ENCODE data around the gene SIX3.

SIX3 gene

GRCh38 chr2:44942304-44943030 lies 965 bp downstream of the SIX3 start:
- H3K9me3 ChIP-seq, result no peaks in the 10 kb centered on the region
- in situ Hi-C loops (cut with MboI; ENCODE audit: low sequenced_read_pairs), result no loop called here
- H3K36me3 ChIP-seq (replicated peaks), result peaks cover 12% of the 10 kb centered on the region
- DNase-seq (ENCODE audit: low spot score in 2 of 2), result peak in 1 of 2 experiments; percentile 36
- H3K4me1 ChIP-seq, result peaks cover 31% of the 10 kb centered on the region
- peak overlapping the region; percentile 78 for H3K4me3 ChIP-seq
- no peaks in the 10 kb centered on the region for H3K27me3 ChIP-seq (ENCODE audit: low read depth)

- Histone ChIP-seq H3K4me1 (peaks cover 31% of the 10 kb centered on the region), H3K9me3 (no peaks in the 10 kb centered on the region), H3K36me3 (replicated peaks) (peaks cover 17% of the 10 kb centered on the region), H3K27me3 (ENCODE audit: low read depth) (no peaks in the 10 kb centered on the region), H3K4me3 (peak overlapping the region; percentile 78)
- DNase-seq (ENCODE audit: low spot score in 2 of 2), result no peak
- in situ Hi-C loops (cut with MboI; ENCODE audit: low sequenced_read_pairs), result no loop called here
Observed at GRCh38 chr2:44943031-44943692, 1.7 kb downstream of the SIX3 start.

GRCh38 chr2:44943693-44944101 lies 2.2 kb downstream of the SIX3 start:
- H3K9me3 ChIP-seq, result no peaks in the 10 kb centered on the region
- in situ Hi-C loops (cut with MboI; ENCODE audit: low sequenced_read_pairs), result no loop called here
- peaks cover 27% of the 10 kb centered on the region for H3K4me1 ChIP-seq
- H3K27me3 ChIP-seq (ENCODE audit: low read depth), result no peaks in the 10 kb centered on the region
- H3K4me3 ChIP-seq, result peak overlapping the region; percentile 78
- H3K36me3 ChIP-seq (replicated peaks), result peaks cover 21% of the 10 kb centered on the region
- peak in 1 of 2 experiments; percentile 49 for DNase-seq (ENCODE audit: low spot score in 2 of 2)

- Histone ChIP-seq H3K36me3 (replicated peaks) (peaks cover 28% of the 10 kb centered on the region), H3K9me3 (no peaks in the 10 kb centered on the region), H3K4me1 (peaks cover 29% of the 10 kb centered on the region), H3K4me3 (peak overlapping the region; percentile 78), H3K27me3 (ENCODE audit: low read depth) (no peaks in the 10 kb centered on the region)
- in situ Hi-C loops (cut with MboI; ENCODE audit: low sequenced_read_pairs), result no loop called here
- peak; percentile 56 to 66 for DNase-seq (ENCODE audit: low spot score in 2 of 2)
Observed at GRCh38 chr2:44944102-44944951, 2.8 kb downstream of the SIX3 start.

GRCh38 chr2:44944952-44945612 lies 3.6 kb downstream of the SIX3 start:
- DNase-seq (ENCODE audit: low spot score in 2 of 2), result no peak
- no peaks in the 10 kb centered on the region for H3K9me3 ChIP-seq
- H3K4me1 ChIP-seq, result peaks cover 30% of the 10 kb centered on the region
- H3K36me3 ChIP-seq (replicated peaks), result peaks cover 30% of the 10 kb centered on the region
- H3K4me3 ChIP-seq, result peak overlapping the region; percentile 78
- in situ Hi-C loops (cut with MboI; ENCODE audit: low sequenced_read_pairs), result no loop called here
- no peaks in the 10 kb centered on the region for H3K27me3 ChIP-seq (ENCODE audit: low read depth)

GRCh38 chr2:44945676-44946371 lies 4.3 kb downstream of the SIX3 start:
- Histone ChIP-seq H3K4me3 (peak overlapping the region; percentile 78), H3K36me3 (replicated peaks) (peaks cover 30% of the 10 kb centered on the region), H3K4me1 (peaks cover 24% of the 10 kb centered on the region), H3K27me3 (ENCODE audit: low read depth) (no peaks in the 10 kb centered on the region), H3K9me3 (no peaks in the 10 kb centered on the region)
- DNase-seq (ENCODE audit: low spot score in 2 of 2), result no peak
- in situ Hi-C loops (cut with MboI; ENCODE audit: low sequenced_read_pairs), result no loop called here

- no peak for DNase-seq (ENCODE audit: low spot score in 2 of 2)
- H3K4me3 ChIP-seq, result no peak overlapping the region; the same call in 1 of the 2 replicates
- no peaks in the 10 kb centered on the region for H3K9me3 ChIP-seq
- in situ Hi-C loops (cut with MboI; ENCODE audit: low sequenced_read_pairs), result no loop called here
- H3K4me1 ChIP-seq, result peaks cover 19% of the 10 kb centered on the region
- H3K27me3 ChIP-seq (ENCODE audit: low read depth), result no peaks in the 10 kb centered on the region
- peaks cover 30% of the 10 kb centered on the region for H3K36me3 ChIP-seq (replicated peaks)
Observed at GRCh38 chr2:44946372-44947027, 5.0 kb downstream of the SIX3 start.

GRCh38 chr2:44947028-44947375 lies 5.5 kb downstream of the SIX3 start:
- H3K36me3 ChIP-seq (replicated peaks), result peaks cover 30% of the 10 kb centered on the region
- H3K4me1 ChIP-seq, result peaks cover 19% of the 10 kb centered on the region
- no peak overlapping the region for H3K4me3 ChIP-seq
- no peaks in the 10 kb centered on the region for H3K9me3 ChIP-seq
- no peaks in the 10 kb centered on the region for H3K27me3 ChIP-seq (ENCODE audit: low read depth)
- DNase-seq (ENCODE audit: low spot score in 2 of 2), result no peak
- in situ Hi-C loops (cut with MboI; ENCODE audit: low sequenced_read_pairs), result no loop called here

- in situ Hi-C loops (cut with MboI; ENCODE audit: low sequenced_read_pairs), result no loop called here
- H3K4me1 ChIP-seq, result peaks cover 19% of the 10 kb centered on the region
Observed at GRCh38 chr2:44948565-44949328, 7.2 kb downstream of the SIX3 start.

GRCh38 chr2:44949329-44950151 lies 8.0 kb downstream of the SIX3 start:
- no peaks in the 10 kb centered on the region for H3K9me3 ChIP-seq
- peak; percentile 62 to 80 for DNase-seq (ENCODE audit: low spot score in 2 of 2)
- peaks cover 19% of the 10 kb centered on the region for H3K4me1 ChIP-seq
- H3K27me3 ChIP-seq (ENCODE audit: low read depth), result no peaks in the 10 kb centered on the region
- in situ Hi-C loops (cut with MboI; ENCODE audit: low sequenced_read_pairs), result loop anchor here (25.0 kb wide), 2 partner anchors 562 to 912 kb away; no protein-coding TSS in a partner anchor
- H3K4me3 ChIP-seq, result no peak overlapping the region
- H3K36me3 ChIP-seq (replicated peaks), result peaks cover 27% of the 10 kb centered on the region

More at GRCh38 chr2:44948565-44949328, 7.2 kb downstream of the SIX3 start:
- Histone ChIP-seq H3K36me3 (replicated peaks) (peaks cover 27% of the 10 kb centered on the region), H3K4me3 (no peak overlapping the region), H3K9me3 (no peaks in the 10 kb centered on the region), H3K27me3 (ENCODE audit: low read depth) (no peaks in the 10 kb centered on the region)
- DNase-seq (ENCODE audit: low spot score in 2 of 2), result no peak

- Histone ChIP-seq H3K4me3 (no peak overlapping the region), H3K4me1 (peaks cover 15% of the 10 kb centered on the region), H3K27me3 (ENCODE audit: low read depth) (no peaks in the 10 kb centered on the region), H3K9me3 (no peaks in the 10 kb centered on the region), H3K36me3 (replicated peaks) (peaks cover 27% of the 10 kb centered on the region)
- in situ Hi-C loops (cut with MboI; ENCODE audit: low sequenced_read_pairs), result loop anchor here (25.0 kb wide), 2 partner anchors 563 to 913 kb away; no protein-coding TSS in a partner anchor
- no peak for DNase-seq (ENCODE audit: low spot score in 2 of 2)
Observed at GRCh38 chr2:44950646-44951045, 9.1 kb downstream of the SIX3 start.

Measured in HAP-1 (cell line).